ENCODE results near the gene NDUFS3. TPM values are rescaled to one million over a fixed set of nuclear protein-coding genes. Genes with fewer than 3 reads are reported as not detected.

NDUFS3 gene
- total RNA-seq, 4 donors from 2014 or later = 109 to 152 (median 126) TPM

DNA sequence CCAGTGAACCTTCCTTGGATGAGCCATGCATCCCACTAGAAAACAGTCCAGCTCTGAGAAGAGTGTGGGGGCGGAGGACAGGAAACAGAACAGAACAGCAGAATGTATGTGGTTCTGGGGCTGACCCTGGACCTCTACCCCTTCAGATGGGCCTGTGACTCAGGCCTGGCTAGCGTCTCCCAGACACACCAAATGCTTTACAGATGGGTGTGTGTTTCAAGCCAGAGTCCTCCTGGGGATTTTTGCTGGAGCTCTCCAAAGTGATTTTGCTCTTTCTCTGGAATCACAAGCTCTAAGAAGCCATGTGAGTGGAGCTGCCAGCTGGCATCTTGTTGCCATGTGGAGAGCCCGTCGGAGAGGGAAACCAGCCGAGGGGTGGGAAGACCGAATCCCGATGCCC lies 28.5 kb downstream of the NDUFS3 start:
- Histone ChIP-seq H3K27ac (no peak overlapping the region), H3K4me1 (no peaks in the 10 kb centered on the region), H3K27me3 (no peaks in the 10 kb centered on the region), H3K36me3 (peaks cover 0 to 6% (median 0%) of the 10 kb centered on the region in 3 donors), H3K9me3 (no peaks in the 10 kb centered on the region), H3K4me3 (no peak overlapping the region)
- DNase-seq = no peak
- TF ChIP-seq CTCF (IDR thresholded peaks at IDR 0.05) (no peak), POLR2A (IDR thresholded peaks at IDR 0.05) (no peak)

GRCh38 chr11:47609675-47610074 lies 30.8 kb downstream of the NDUFS3 start:
- H3K36me3 ChIP-seq = peaks cover 0 to 6% (median 0%) of the 10 kb centered on the region in 3 donors
- H3K4me3 ChIP-seq = no peak overlapping the region
- no peaks in the 10 kb centered on the region for H3K27me3 ChIP-seq
- H3K4me1 ChIP-seq = no peaks in the 10 kb centered on the region
- TF ChIP-seq CTCF (IDR thresholded peaks at IDR 0.05) (no peak), POLR2A (IDR thresholded peaks at IDR 0.05) (no peak)
- no peaks in the 10 kb centered on the region for H3K9me3 ChIP-seq
- no peak overlapping the region for H3K27ac ChIP-seq
- DNase-seq = no peak

DNA sequence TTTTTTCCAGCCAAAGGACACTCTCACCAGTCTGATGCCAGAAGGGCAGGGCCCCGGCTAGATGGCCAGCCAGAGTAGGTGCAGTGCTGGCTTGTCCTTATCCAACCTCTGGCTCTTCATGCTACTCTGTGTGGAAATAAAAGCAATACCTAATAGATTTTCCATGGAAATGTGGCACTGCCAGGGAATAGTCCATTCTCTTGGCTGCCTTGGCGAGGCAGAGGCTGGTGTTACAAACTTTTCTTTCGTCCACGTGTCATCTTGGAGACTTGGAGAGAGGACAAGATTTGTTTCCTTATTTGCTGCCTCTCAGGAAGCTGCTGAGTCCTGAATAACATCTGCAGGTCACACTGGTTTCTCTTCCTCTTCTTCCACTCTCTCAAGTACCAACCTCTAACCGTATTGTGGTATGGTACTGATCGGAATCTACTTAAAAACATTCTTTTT lies 32.5 kb downstream of the NDUFS3 start:
- TF ChIP-seq CTCF (IDR thresholded peaks at IDR 0.05) (no peak), POLR2A (IDR thresholded peaks at IDR 0.05) (no peak)
- Histone ChIP-seq H3K9me3 (no peaks in the 10 kb centered on the region), H3K36me3 (peaks cover 0 to 7% (median 0%) of the 10 kb centered on the region in 3 donors), H3K27ac (peak overlapping the region in 1 of 4 donors; percentile 3), H3K27me3 (no peaks in the 10 kb centered on the region), H3K4me3 (no peak overlapping the region), H3K4me1 (no peaks in the 10 kb centered on the region)
- no peak for DNase-seq

GRCh38 chr11:47615249-47615648 lies 36.4 kb downstream of the NDUFS3 start:
- Histone ChIP-seq H3K27me3 (no peaks in the 10 kb centered on the region), H3K4me3 (no peak overlapping the region), H3K27ac (no peak overlapping the region), H3K4me1 (no peaks in the 10 kb centered on the region), H3K36me3 (peaks cover 0 to 45% (median 0%) of the 10 kb centered on the region in 3 donors), H3K9me3 (no peaks in the 10 kb centered on the region)
- no peak for DNase-seq
- TF ChIP-seq CTCF (IDR thresholded peaks at IDR 0.05) (no peak), POLR2A (IDR thresholded peaks at IDR 0.05) (no peak)

DNA sequence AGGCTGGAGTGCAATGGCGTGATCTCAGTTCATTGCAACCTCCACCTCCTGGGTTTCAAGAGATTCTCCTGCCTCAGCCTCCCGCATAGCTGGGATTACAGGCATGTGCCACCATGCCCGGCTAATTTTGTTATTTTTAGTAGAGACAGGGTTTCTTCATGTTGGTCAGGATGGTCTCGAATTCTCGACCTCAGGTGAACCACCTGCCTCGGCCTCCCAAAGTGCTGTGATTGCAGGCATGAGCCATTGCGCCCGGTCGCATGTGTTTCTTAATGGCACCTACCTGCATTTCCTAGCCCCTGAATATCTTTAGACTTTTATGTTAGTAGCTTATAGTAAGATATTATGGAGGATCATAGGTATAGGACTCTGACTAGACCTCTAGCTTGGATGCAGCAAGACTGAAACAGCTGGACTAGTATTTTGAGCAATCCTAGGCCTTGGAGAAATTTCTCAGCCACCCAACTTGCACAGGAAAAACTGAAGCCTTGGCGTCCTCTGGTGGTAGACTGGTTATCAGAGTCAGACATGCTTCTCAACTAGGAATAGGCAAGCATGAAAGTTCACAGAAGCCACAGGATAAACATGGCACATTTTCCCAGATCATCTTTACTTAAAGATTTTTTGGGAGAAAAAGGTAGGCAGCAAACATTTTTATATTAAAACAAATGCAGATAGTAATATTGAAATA lies 38.0 kb downstream of the NDUFS3 start:
- DNase-seq = peak in 1 of 3 donors; percentile 54
- no peaks in the 10 kb centered on the region for H3K4me1 ChIP-seq
- TF ChIP-seq CTCF (IDR thresholded peaks at IDR 0.05) (peak in 5 of 6 experiments; percentile 30 to 55 (median 44)), POLR2A (IDR thresholded peaks at IDR 0.05) (no peak)
- H3K36me3 ChIP-seq = peaks cover 0 to 56% (median 0%) of the 10 kb centered on the region in 3 donors
- H3K4me3 ChIP-seq = no peak overlapping the region
- no peaks in the 10 kb centered on the region for H3K9me3 ChIP-seq
- H3K27ac ChIP-seq = no peak overlapping the region
- H3K27me3 ChIP-seq = no peaks in the 10 kb centered on the region

Data from Peyer's patch (tissue), 4 donors.